Skeletal muscle satellite cell (primary cell): ENCODE measurements around the gene ADAP2. TPM values are rescaled to one million over a fixed set of nuclear protein-coding genes. Genes with fewer than 3 reads are reported as not detected.

Experiments used
- H3K27me3 ChIP-seq: 2 replicates; pipeline ENCODE4 v1.7.0; 2013; ENCODE audit warnings: low read length; ENCODE audit not compliant: control insufficient read depth, insufficient read depth
- H3K36me3 ChIP-seq: 2 replicates; pipeline ENCODE4 v1.7.0; 2013; ENCODE audit warnings: mild to moderate bottlenecking, control low read depth, low read length; ENCODE audit not compliant: insufficient read depth
- H3K4me1 ChIP-seq: 2 replicates; pipeline ENCODE4 v1.7.0; 2013; ENCODE audit warnings: low read length; ENCODE audit not compliant: control insufficient read depth, insufficient read depth
- H3K4me2 ChIP-seq: 2 replicates; pipeline ENCODE4 v1.7.0; 2013; ENCODE audit warnings: mild to moderate bottlenecking, low read length
- H3K4me3 ChIP-seq: 2 replicates; pipeline ENCODE4 v1.7.0; 2013; ENCODE audit warnings: low read length
- H3K9ac ChIP-seq: 2 replicates; pipeline ENCODE4 v1.7.0; 2013; ENCODE audit warnings: mild to moderate bottlenecking, low read depth, low read length, moderate library complexity
- H3K9me3 ChIP-seq: replicated peaks from 2 replicates; pipeline ENCODE4 v1.7.0; 2013; ENCODE audit warnings: mild to moderate bottlenecking, control low read depth, low read length
- small RNA-seq: library from RNA; depleted of rRNA; stranded (forward); fragments of <200 nt; gene quantifications from one replicate; pipeline ENCODE3, GENCODE V24; 2012

Gene ADAP2

GRCh38 chr17:31004160-31004559 is 82.4 kb downstream of the ADAP2 start:
- Histone ChIP-seq H3K9me3 (no peaks in the 10 kb centered on the region), H3K9ac (no peak overlapping the region), H3K4me2 (no peak overlapping the region), H3K4me3 (no peak overlapping the region), H3K27me3 (no peaks in the 10 kb centered on the region), H3K4me1 (no peaks in the 10 kb centered on the region), H3K36me3 (peaks cover 16% of the 10 kb centered on the region)

- Histone ChIP-seq H3K4me3 (no peak overlapping the region), H3K4me2 (peak overlapping the region; percentile 70), H3K36me3 (no peaks in the 10 kb centered on the region), H3K9ac (no peak overlapping the region), H3K9me3 (no peaks in the 10 kb centered on the region), H3K27me3 (no peaks in the 10 kb centered on the region), H3K4me1 (peaks cover 17% of the 10 kb centered on the region)
Observed at GRCh38 chr17:31007695-31008373, 86.1 kb downstream of the ADAP2 start.

- Histone ChIP-seq H3K4me1 (peaks cover 17% of the 10 kb centered on the region), H3K36me3 (no peaks in the 10 kb centered on the region), H3K4me2 (peak overlapping the region; percentile 70), H3K4me3 (peak overlapping the region; percentile 43), H3K9me3 (no peaks in the 10 kb centered on the region), H3K9ac (no peak overlapping the region), H3K27me3 (no peaks in the 10 kb centered on the region)
Observed at GRCh38 chr17:31008374-31009041, 86.8 kb downstream of the ADAP2 start.

Small RNAs within 50 kb of the gene (small RNA-seq; reads per million reads assigned to genes)
- gene AC138207.3 (not detected), gene RN7SL138P (not detected)
